GM21723 (cell line): ENCODE results near the gene C1QTNF4.
A peak's percentile ranks its signal among the peaks of the same experiment; 100 is the strongest.
"Not testable (repeated sequence)": the region's sequence is repeated elsewhere in the genome, so short reads cannot be mapped to it uniquely, and the experiment has no call there.

ENCODE experiments used
- ATAC-seq: cut with Tn5 transposase; IDR thresholded peaks from one replicate; pipeline ENCODE4 v1.9.1; 2021; ENCODE audit warnings: mild to moderate bottlenecking, moderate library complexity; ENCODE audit not compliant: unreplicated experiment

The C1QTNF4 gene

GRCh38 chr11:47569646-47570045 is 24.6 kb downstream of the C1QTNF4 start:
- no peak for ATAC-seq

- ATAC-seq, result peak; percentile 17
Measured at GRCh38 chr11:47566149-47566698, 28.0 kb downstream of the C1QTNF4 start.

- ATAC-seq, result peak; percentile 82
Measured at GRCh38 chr11:47565340-47566148, 28.7 kb downstream of the C1QTNF4 start, which contains the start of gene PTPMT1. Gene PTPMT1 (plus strand): TSS chr11:47565599. CDS start chr11:47565623, 24 bp downstream.

DNA sequence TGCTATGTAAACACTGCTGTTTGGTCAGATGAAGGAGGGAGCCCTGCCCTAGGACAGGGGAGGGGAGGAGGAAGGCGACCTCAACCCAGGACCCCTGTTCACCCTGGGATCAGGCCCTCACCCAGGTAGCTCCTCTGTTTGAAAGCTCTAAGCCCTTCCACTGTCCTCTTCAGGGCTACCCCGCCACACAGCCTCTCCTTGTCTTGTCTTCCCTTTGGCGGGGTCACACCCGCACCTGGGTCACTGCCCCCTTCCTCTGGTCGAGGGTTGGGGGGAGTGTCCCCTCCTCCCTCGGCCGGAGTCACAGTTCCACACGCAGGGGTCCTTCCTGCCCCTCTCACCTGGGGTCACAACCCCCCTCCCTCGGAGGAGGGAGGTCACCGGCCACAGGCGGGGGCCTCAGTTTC is 29.3 kb downstream of the C1QTNF4 start:
- no peak for ATAC-seq

- ATAC-seq, result not testable (repeated sequence)
Measured at GRCh38 chr11:47564366-47564765, 29.8 kb downstream of the C1QTNF4 start.

GRCh38 chr11:47562393-47562792 is 31.8 kb downstream of the C1QTNF4 start:
- ATAC-seq, result not testable (repeated sequence)

DNA sequence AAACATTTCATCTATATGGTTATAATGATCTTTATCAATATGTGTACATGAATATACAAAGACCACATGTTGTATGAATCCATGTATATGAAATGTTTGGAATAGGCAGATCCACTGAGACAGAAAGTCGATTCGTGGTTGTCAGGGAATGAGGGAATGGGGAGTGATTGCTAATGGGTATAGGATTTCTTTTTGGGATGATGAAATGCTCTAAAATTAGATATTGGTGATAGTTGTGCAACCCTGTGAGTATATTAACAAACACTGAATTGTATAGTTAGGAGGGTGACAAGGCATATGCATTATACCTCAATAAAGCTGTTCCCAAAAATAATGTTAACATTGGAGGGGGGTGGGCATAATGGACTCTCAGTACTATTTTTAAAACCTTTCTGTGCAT is 33.8 kb downstream of the C1QTNF4 start:
- ATAC-seq, result no peak

GRCh38 chr11:47558695-47559094 is 35.5 kb downstream of the C1QTNF4 start:
- ATAC-seq, result no peak

DNA sequence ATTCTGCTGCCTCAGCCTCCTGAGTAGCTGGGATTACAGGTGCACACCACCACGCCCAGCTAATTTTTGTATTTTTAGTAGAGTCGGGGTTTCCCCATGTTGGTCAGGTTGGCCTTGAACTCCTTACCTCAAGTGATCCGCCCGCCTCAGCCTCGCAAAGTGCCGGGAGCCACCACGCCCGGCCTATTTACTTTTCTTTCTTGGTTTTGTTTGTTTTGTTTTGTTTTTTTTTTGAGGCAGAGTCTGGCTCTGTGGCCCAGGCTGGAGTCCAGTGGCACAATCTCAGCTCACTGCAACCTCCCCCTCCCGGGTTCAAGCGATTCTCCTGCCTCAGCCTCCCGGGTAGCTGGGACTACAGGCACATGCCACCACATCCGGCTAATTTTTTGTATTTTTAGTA is 37.2 kb downstream of the C1QTNF4 start:
- ATAC-seq, result not testable (repeated sequence)

DNA sequence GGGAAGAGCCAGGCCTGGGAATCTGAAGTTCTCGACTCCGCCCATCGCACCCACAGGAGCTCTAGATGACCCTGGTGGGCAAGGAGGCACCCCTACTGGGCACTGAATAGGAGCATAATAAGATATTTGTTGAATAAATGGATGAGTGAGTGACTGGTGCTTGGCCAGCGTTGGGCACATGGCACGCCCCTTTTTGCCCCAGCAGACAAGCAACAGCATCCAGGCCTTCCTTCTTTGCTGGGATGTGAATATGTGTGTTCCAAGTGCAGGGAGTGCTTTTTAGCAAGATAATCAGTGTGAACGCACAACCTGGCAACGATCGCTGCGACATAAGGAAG is 40.8 kb downstream of the C1QTNF4 start:
- ATAC-seq, result peak; percentile 26

DNA sequence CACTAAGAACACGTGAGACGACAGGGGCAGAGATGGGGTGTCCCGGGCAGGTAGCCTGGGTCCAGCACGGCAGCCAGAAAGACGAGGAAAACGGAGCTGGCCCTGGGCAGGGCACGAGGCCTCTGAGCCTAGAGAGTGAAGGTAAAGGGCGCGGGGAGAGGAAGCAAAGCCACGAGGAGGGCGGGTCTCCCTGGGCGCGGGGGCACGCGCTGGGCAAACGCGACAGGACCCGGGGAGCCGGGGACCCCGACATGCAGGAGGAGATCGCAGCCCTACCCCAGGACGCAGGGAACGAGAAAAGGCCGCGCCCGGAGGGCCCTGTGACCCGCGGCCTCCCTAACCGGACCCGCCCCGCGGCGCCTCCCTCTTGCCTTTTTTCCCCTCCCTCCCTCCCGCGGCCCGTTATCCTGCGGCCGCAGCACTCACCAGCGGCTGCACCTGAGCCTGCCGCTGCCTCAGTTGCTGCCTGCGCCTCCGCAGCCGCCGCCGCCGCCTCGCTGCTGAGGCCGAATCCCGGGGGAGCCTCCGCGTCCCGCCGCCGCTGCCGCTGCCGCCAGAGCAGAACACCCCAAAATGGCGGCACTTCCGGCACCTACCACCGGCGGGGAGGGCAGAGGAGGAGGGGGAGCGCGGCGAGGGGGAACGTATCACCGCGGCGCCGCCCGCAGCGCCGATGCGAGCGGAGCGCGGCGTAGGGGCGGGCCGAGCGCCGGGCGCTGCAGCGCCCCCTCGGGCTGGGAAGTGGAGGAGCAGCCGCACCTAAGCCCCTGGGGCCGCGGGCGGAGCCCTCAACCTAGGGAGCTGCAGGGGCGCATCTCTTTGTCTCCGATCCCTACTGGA is 41.4 kb downstream of the C1QTNF4 start, which contains the start of gene CELF1:
TSS of gene CELF1 (minus strand) at position 567 of the 840 bp plus-strand sequence. CDS start 53,609 bp downstream, outside the sequence.
- peak; percentile 91 for ATAC-seq

- ATAC-seq, result peak; percentile 10
Measured at GRCh38 chr11:47552056-47552565, 42.1 kb downstream of the C1QTNF4 start.

- ATAC-seq, result no peak
Measured at GRCh38 chr11:47551086-47551485, 43.1 kb downstream of the C1QTNF4 start.

DNA sequence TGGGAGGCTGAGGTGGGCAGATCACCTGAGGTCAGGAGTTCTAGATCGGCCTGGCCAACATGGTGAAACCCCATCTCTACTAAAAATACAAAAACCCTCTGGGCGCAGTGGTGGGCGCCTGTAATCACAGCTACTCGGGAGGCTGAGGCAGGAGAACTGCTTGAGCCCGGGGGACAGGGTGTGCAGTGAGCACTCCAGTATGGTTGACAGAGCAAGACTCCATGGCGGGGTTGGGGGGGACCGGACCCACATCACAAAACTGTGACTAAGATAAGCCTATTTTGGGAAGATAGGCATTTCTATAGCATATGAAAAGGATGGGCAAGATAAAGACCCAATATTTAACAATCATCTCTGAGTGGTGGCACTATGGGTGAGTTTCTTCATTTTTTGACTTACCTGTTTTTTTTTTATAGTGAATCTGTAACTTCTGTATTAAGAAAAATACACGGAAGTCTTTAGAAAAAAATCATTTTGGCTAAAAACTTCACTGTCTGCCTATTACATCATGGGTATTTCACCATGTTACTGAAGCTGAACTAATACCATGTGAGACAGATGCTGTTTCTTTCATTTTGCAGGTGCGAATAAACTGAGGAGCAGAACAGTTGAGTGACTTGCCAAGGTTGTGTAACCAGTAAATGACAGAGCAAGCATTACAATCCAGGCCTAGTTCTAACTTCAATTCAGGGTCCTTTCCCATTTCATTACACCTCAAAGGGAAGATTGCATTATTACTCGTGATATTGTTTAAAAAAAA is 43.7 kb downstream of the C1QTNF4 start:
- no peak for ATAC-seq

- ATAC-seq, result not testable (repeated sequence)
Measured at GRCh38 chr11:47546274-47546673, 47.9 kb downstream of the C1QTNF4 start.

DNA sequence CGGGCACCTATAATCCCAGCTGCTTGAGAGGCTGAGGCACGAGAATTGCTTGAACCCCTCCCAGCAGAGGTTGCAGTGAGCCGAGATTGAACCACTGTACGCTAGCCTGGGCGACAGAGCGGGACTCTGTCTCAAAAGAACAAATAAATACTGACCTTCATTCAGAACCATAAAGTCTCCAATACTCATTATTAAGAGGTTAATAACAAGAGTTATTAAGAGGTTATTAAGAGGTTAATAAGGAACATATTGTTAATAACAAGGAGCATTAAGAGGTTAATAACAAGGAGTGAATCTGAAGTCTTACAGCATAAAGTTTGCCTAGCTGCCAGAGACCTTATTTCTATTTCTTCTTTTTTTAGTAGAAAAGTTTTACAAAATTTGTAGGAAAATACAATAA is 48.9 kb downstream of the C1QTNF4 start:
- ATAC-seq, result no peak

DNA sequence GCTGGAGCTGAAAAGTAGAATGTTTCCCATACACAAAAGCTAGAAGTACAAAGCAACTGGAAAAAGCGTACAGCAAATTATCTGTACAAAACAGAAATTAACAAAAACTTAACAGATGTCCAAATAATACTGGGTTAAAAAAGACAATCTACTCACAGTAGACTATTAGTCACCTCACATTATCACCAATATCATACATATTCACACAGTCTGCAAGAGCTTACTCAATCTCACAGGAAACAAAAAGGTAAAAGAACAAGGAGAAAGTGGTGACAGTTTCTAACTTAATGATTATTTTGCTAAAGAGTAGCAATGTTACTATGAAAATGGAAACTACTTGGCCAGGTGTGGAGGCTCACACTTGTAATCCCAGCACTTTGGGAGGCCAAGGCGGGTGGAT is 53.1 kb downstream of the C1QTNF4 start:
- no peak for ATAC-seq

DNA sequence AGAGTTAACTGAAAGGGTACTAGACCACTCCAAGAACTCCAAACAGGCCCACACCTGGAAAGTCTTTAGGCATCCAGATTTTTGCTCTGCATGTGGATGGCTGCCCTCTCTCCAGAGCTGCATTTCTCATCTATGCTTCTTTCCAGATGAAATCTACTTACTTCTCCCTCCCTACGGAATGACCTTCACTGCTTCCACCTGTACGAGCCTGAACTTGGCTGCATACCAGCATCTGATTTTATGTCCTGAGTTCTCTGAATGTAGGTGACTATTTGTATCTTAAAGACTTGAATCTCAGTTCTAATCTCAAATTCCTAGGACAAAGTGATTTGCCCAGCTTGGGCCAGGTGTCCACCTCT is 54.6 kb downstream of the C1QTNF4 start:
- ATAC-seq, result no peak
